Measurements from ENCODE around the gene OR10A3. TPM values are rescaled to one million over a fixed set of nuclear protein-coding genes. Genes with fewer than 3 reads are reported as not detected.

Gene OR10A3
- total RNA-seq, 1 experiment from 2014 or later, result not detected

- H3K79me2 ChIP-seq (ENCODE audit: insufficient read depth, low read length), result no peaks in the 10 kb centered on the region
- ChIA-PET RAD21 (ENCODE audit: low non-redundant PET in 1 of 2, low total read pairs in 2 of 2, uncharacterized antibody in 2 of 2, unreplicated experiment in 2 of 2) (no interaction called here), CTCF (no interaction called here), POLR2A (no interaction called here)
- no peak within 1 kb of the TSS for H3K9ac ChIP-seq (ENCODE audit: low read length)
- no peak for TF ChIP-seq RAD21 (IDR thresholded peaks at IDR 0.05; ENCODE audit: low read depth)
- TF ChIP-seq SIN3A (IDR thresholded peaks at IDR 0.05; ENCODE audit: low read depth), result no peak
- no peak for TF ChIP-seq EZH2phosphoT487 (IDR thresholded peaks at IDR 0.05; ENCODE audit: borderline replicate concordance)
- no peak for TF ChIP-seq MAX (IDR thresholded peaks at IDR 0.05)
- TF ChIP-seq ELF1 (IDR thresholded peaks at IDR 0.05; ENCODE audit: borderline replicate concordance, low read depth), result no peak
- TF ChIP-seq TCF7L2 (IDR thresholded peaks at IDR 0.05; ENCODE audit: borderline replicate concordance, extremely low read depth, insufficient read depth, insufficient read length), result no peak
- TF ChIP-seq SP1 (IDR thresholded peaks at IDR 0.05; ENCODE audit: low read depth), result no peak
- no peak for TF ChIP-seq REST (IDR thresholded peaks at IDR 0.05; ENCODE audit: low read depth)
- no peak for TF ChIP-seq ZFX (IDR thresholded peaks at IDR 0.05)
- TF ChIP-seq ZNF274 (IDR thresholded peaks at IDR 0.05; ENCODE audit: low read depth, low read length), result no peak
- TF ChIP-seq ATF3 (IDR thresholded peaks at IDR 0.05), result no peak
- TF ChIP-seq CTCF (IDR thresholded peaks at IDR 0.05 in 2 of 3, conservative IDR thresholded peaks at IDR 0.05 in 1 of 3; ENCODE audit: borderline replicate concordance in 1 of 3, insufficient read depth in 1 of 3, low read depth in 2 of 3, low read length in 2 of 3), result no peak
- TF ChIP-seq POLR2A (IDR thresholded peaks at IDR 0.05; ENCODE audit: borderline replicate concordance, extremely low read depth, insufficient read depth, insufficient read length), result no peak
- BruUV-seq (replicated peaks), result no TSS peak
- H4K20me1 ChIP-seq (ENCODE audit: insufficient read depth), result no peaks in the 10 kb centered on the region
- H3K36me3 ChIP-seq (ENCODE audit: control insufficient read depth in 1 of 2, insufficient read depth in 2 of 2, low read length in 2 of 2), result no peaks in the 10 kb centered on the region
- peaks cover 37% of the 10 kb centered on the region for H3K27me3 ChIP-seq (ENCODE audit: insufficient read depth, low read length)
- H3K9me2 ChIP-seq (ENCODE audit: insufficient read depth), result no peaks in the 10 kb centered on the region
- intact Hi-C loops (cut with micrococcal nuclease), result no loop called here
- DNase-seq (ENCODE audit: low read depth, low spot score) (no peak), ATAC-seq (no peak)
- H3K9me3 ChIP-seq (ENCODE audit: control insufficient read depth in 1 of 2, insufficient read depth in 1 of 2, low read depth in 1 of 2, low read length in 2 of 2), result no peaks in the 10 kb centered on the region
- H2AFZ ChIP-seq (ENCODE audit: low read depth, low read length, poor library complexity, severe bottlenecking), result no peak within 1 kb of the TSS
- no peak within 1 kb of the TSS for H3K4me3 ChIP-seq (replicated peaks in 1 of 2; ENCODE audit: low read depth in 1 of 2, low read length in 2 of 2)
- no peak within 1 kb of the TSS for H3K4me2 ChIP-seq (ENCODE audit: low read length)
- no peaks in the 10 kb centered on the region for H3K4me1 ChIP-seq (ENCODE audit: control insufficient read depth in 1 of 2, insufficient read depth in 2 of 2, low read length in 2 of 2)
- no peak within 1 kb of the TSS for H3K27ac ChIP-seq (ENCODE audit: low read depth, low read length)
These were observed 23.9 kb upstream of the OR10A3 start, which contains the start of gene NLRP10 for GRCh38 chr11:7965386-7965785. NLRP10 (minus strand) TSS chr11:7965447; CDS start chr11:7963495, 1,952 bp downstream.
